B cell (primary cell): ENCODE measurements around the gene INO80C. TPM values are rescaled to one million over a fixed set of nuclear protein-coding genes. Genes with fewer than 3 reads are reported as not detected.
A peak's percentile ranks its signal among the peaks of the same experiment; 100 is the strongest.

Experiments used
- ATAC-seq: fragments of 200-7000 bp; cut with Tn5 transposase; one replicate; pipeline ENCODE4 v1.10.0; 2021; ENCODE audit warnings: low read depth, mild to moderate bottlenecking, moderate number of reproducible peaks, moderate library complexity
- CTCF ChIA-PET: fragments of 350-600 bp; sonication (Branson Sonifier 250); formaldehyde crosslinking; loops from one replicate; lab custom pipeline; 2021; ENCODE audit warnings: antibody characterized with exemption, inconsistent platforms; lab: Charles Lee
- POLR2A ChIA-PET: fragments of 350-600 bp; sonication (Branson Sonifier 250); formaldehyde crosslinking; loops from one replicate; lab custom pipeline; 2021; ENCODE audit warnings: antibody characterized with exemption; lab: Charles Lee
- DNase-seq: peaks from one replicate; pipeline ENCODE4 v3.0.0; 2013
- H2AFZ ChIP-seq: 2 replicates; pipeline ENCODE4 v1.6.1; 2012; ENCODE audit warnings: mild to moderate bottlenecking, low read depth, low read length; ENCODE audit not compliant: insufficient read depth, poor library complexity, severe bottlenecking
- H3K27ac ChIP-seq, 2 donors: 1 replicate in 1 of 2; 2 replicates in 1 of 2; pipeline ENCODE4 v1.5.1; 2012 to 2013; ENCODE audit warnings: low read length in 2 of 2, mild to moderate bottlenecking in 2 of 2, moderate library complexity in 1 of 2
- H3K27me3 ChIP-seq, 4 experiments: fragments of 200-600 bp in 1 of 4; sonication (generic) in 1 of 4; replicated peaks in 1 of 4; 1 replicate in 2 of 4; 2 replicates in 2 of 4; pipeline versions ENCODE4 v1.6.1 to v1.7.0; 2013 to 2016; ENCODE audit warnings: low read length in 3 of 4, mild to moderate bottlenecking in 2 of 4, mixed read lengths in 1 of 4, moderate library complexity in 1 of 4; ENCODE audit not compliant: insufficient read depth in 4 of 4, control insufficient read depth in 3 of 4; ENCODE audit errors: control extremely low read depth in 1 of 4
- H3K36me3 ChIP-seq, 2 experiments: replicated peaks in 1 of 2; 1 replicate in 1 of 2; 2 replicates in 1 of 2; pipeline versions ENCODE4 v1.6.1 to v1.7.1; 2013; ENCODE audit warnings: low read length in 1 of 2; ENCODE audit not compliant: insufficient read depth in 2 of 2, control insufficient read depth in 1 of 2; ENCODE audit errors: control extremely low read depth in 1 of 2, extremely low read depth in 1 of 2
- H3K4me1 ChIP-seq, 2 donors: fragments of 200-600 bp in 1 of 2; sonication (generic) in 1 of 2; 1 replicate in 1 of 2; 2 replicates in 1 of 2; pipeline versions ENCODE4 v1.5.1 to v1.6.1; 2013 to 2017; ENCODE audit warnings: low read length in 2 of 2; ENCODE audit not compliant: control insufficient read depth in 2 of 2, insufficient read depth in 2 of 2
- H3K4me2 ChIP-seq: replicated peaks from 2 replicates; pipeline ENCODE3; 2012; ENCODE audit warnings: mild to moderate bottlenecking, low read depth, low read length; ENCODE audit not compliant: poor library complexity, severe bottlenecking
- H3K4me3 ChIP-seq, 5 experiments: fragments of 200-600 bp in 1 of 5; sonication (generic) in 1 of 5; 1 replicate in 3 of 5; 2 replicates in 2 of 5; pipeline versions ENCODE4 v1.5.1 to v1.7.0; 2011 to 2016; ENCODE audit warnings: low read length in 4 of 5, mild to moderate bottlenecking in 4 of 5, low read depth in 2 of 5, control low read depth in 1 of 5, moderate library complexity in 1 of 5; ENCODE audit not compliant: insufficient read depth in 1 of 5; ENCODE audit errors: control extremely low read depth in 1 of 5, extremely low read depth in 1 of 5
- H3K79me2 ChIP-seq: fragments of 200-600 bp; sonication (generic); one replicate; pipeline ENCODE4 v1.6.0; 2016; ENCODE audit warnings: low read length; ENCODE audit not compliant: control insufficient read depth, insufficient read depth
- H3K9ac ChIP-seq: fragments of 200-600 bp; sonication (generic); 2 replicates; pipeline ENCODE4 v1.6.1; 2017; ENCODE audit warnings: mild to moderate bottlenecking, low read length, moderate library complexity
- H3K9me3 ChIP-seq, 3 donors: one replicate each; pipeline versions ENCODE4 v1.6.1 to v1.7.1; 2013; ENCODE audit warnings: low read length in 2 of 3; ENCODE audit not compliant: control insufficient read depth in 2 of 3, insufficient read depth in 1 of 3; ENCODE audit errors: control extremely low read depth in 1 of 3
- H4K20me1 ChIP-seq: 2 replicates; pipeline ENCODE4 v1.6.0; 2012; ENCODE audit warnings: mild to moderate bottlenecking, low read length; ENCODE audit not compliant: insufficient read depth, control insufficient read depth, poor library complexity, severe bottlenecking
- H3K27ac Mint-ChIP-seq: one replicate; pipeline ENCODE4 v1.8.0; 2021; ENCODE audit warnings: mixed read lengths
- H3K27me3 Mint-ChIP-seq: one replicate; pipeline ENCODE4 v1.8.0; 2021; ENCODE audit warnings: mixed read lengths
- H3K4me1 Mint-ChIP-seq: one replicate; pipeline ENCODE4 v1.8.0; 2021; ENCODE audit warnings: mixed read lengths
- H3K4me3 Mint-ChIP-seq: one replicate; pipeline ENCODE4 v1.8.0; 2021; ENCODE audit warnings: mixed read lengths
- H3K9me3 Mint-ChIP-seq: one replicate; pipeline ENCODE4 v1.8.0; 2022; ENCODE audit warnings: mixed read lengths; ENCODE audit not compliant: insufficient read depth
- EZH2 ChIP-seq: IDR thresholded peaks from 2 replicates; pipeline ENCODE4 v1.6.1; 2012; ENCODE audit warnings: borderline replicate concordance, low read depth, mild to moderate bottlenecking, moderate library complexity, low read length; ENCODE audit not compliant: insufficient read depth, poor library complexity, severe bottlenecking
- WGBS: methylation state at CpG from one replicate; pipeline ENCODE4 v1.1.5; 2013; ENCODE audit warnings: missing lambda C conversion rate; ENCODE audit not compliant: insufficient coverage; 5-methylcytosine and 5-hydroxymethylcytosine counted together
- intact Hi-C: fragments of 100-400 bp; cut with micrococcal nuclease; formaldehyde crosslinking; loops from one replicate; pipeline ENCODE4 v1.10.0; 2022
- polyA plus RNA-seq: library from polyadenylated mRNA; depleted of rRNA; stranded (reverse); fragments of >200 nt; gene quantifications from 2 replicates; pipeline ENCODE4 v1.2.3, GENCODE V29; 2012
- total RNA-seq, 2 donors: library from RNA; stranded (reverse); fragments of 120-200 nt in 1 of 2; gene quantifications; 1 replicate in 1 of 2; 2 replicates in 1 of 2; pipeline versions ENCODE4 v1.2.3 to v1.2.4, GENCODE V29; 2013 to 2022
- TF ChIP-seq, protein P1 (sequence below): fragments of 200-600 bp; IDR thresholded peaks from one replicate; pipeline ENCODE4 v1.8.0; 2022; ENCODE audit warnings: antibody characterized with exemption, mild to moderate bottlenecking

Gene INO80C
- total and polyA plus RNA-seq, 2 donors (not counting 1 experiment from before 2014, with no cell fraction given), result 18.2 to 37.9 TPM

DNA sequence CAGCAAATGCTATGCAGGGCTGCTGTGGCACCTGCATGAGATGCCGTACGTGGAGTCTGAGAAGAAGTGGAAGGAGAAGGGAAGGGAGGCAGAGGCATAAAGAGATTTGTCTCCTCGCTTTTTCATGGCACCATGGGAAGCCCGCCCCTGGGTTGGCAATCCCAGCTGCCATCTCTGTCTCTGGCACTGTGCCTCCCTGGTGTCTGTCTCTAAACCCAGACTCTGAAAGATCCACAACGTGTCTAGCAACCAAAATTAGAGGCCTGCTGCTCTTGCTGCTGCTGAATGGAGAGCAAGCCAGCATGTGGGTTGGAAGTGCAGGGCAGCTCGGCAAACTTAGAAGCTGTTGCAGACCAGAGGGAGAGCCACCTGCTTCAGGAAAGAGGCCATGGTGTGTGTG lies 53.1 kb downstream of the INO80C start:
- Histone ChIP-seq H2AFZ (no peak overlapping the region), H3K9ac (no peak overlapping the region), H3K4me3 (no peak overlapping the region), H3K4me1 (peaks cover 11 to 14% of the 10 kb centered on the region in 2 donors), H3K27me3 (no peaks in the 10 kb centered on the region), H3K27ac (no peak overlapping the region), H3K9me3 (no peaks in the 10 kb centered on the region), H4K20me1 (no peaks in the 10 kb centered on the region), H3K4me2 (no peak overlapping the region), H3K79me2 (no peaks in the 10 kb centered on the region), H3K36me3 (no peaks in the 10 kb centered on the region)
- ChIA-PET CTCF (no interaction called here), POLR2A (no interaction called here)
- DNase-seq (no peak), ATAC-seq (no peak)
- Mint-ChIP-seq H3K9me3 (no peaks in the 10 kb centered on the region), H3K27me3 (no peaks in the 10 kb centered on the region), H3K4me1 (peaks cover 13% of the 10 kb centered on the region), H3K4me3 (no peak overlapping the region), H3K27ac (no peak overlapping the region)
- intact Hi-C loops, result no loop called here
- TF ChIP-seq, protein P1, sequence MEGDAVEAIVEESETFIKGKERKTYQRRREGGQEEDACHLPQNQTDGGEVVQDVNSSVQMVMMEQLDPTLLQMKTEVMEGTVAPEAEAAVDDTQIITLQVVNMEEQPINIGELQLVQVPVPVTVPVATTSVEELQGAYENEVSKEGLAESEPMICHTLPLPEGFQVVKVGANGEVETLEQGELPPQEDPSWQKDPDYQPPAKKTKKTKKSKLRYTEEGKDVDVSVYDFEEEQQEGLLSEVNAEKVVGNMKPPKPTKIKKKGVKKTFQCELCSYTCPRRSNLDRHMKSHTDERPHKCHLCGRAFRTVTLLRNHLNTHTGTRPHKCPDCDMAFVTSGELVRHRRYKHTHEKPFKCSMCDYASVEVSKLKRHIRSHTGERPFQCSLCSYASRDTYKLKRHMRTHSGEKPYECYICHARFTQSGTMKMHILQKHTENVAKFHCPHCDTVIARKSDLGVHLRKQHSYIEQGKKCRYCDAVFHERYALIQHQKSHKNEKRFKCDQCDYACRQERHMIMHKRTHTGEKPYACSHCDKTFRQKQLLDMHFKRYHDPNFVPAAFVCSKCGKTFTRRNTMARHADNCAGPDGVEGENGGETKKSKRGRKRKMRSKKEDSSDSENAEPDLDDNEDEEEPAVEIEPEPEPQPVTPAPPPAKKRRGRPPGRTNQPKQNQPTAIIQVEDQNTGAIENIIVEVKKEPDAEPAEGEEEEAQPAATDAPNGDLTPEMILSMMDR, result no peak
- TF ChIP-seq EZH2, result no peak
- WGBS, result 98% methylated on average over 6 of the region's 6 CpGs

DNA sequence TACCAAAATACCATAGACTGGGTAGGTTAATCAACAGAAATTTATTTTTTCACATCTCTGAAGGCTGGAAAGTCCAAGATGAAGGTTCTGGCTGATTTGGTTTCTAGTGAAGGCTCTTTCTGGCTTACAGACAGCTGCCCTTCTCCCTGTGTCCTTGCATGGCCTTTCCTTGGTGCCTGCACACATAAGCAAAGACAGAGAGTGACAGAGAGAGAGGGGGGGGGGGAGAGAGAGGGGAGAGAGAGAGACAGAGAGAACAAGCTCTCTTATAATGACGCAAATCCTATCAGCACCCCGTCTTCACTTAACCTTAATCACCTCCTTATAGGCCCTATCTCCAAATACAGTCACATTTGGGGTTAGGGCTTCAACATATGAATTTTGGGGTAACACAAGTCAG lies 53.9 kb downstream of the INO80C start:
- H3K4me1 ChIP-seq, result peaks cover 11 to 14% of the 10 kb centered on the region in 2 donors
- Mint-ChIP-seq H3K27me3 (no peaks in the 10 kb centered on the region), H3K4me3 (no peak overlapping the region), H3K4me1 (peaks cover 13% of the 10 kb centered on the region), H3K9me3 (no peaks in the 10 kb centered on the region), H3K27ac (no peak overlapping the region)
- CTCF ChIA-PET, result no interaction called here
- no peaks in the 10 kb centered on the region for H3K79me2 ChIP-seq
- H3K27me3 ChIP-seq, result no peaks in the 10 kb centered on the region
- H3K4me2 ChIP-seq, result peak overlapping the region; percentile 20
- H2AFZ ChIP-seq, result peak overlapping the region; percentile 40
- no peak for ATAC-seq
- no peaks in the 10 kb centered on the region for H3K36me3 ChIP-seq
- H3K9me3 ChIP-seq, result no peaks in the 10 kb centered on the region
- DNase-seq, result no peak
- H3K27ac ChIP-seq, result no peak overlapping the region
- intact Hi-C loops, result no loop called here
- no peak for TF ChIP-seq EZH2
- TF ChIP-seq, protein P1, result no peak
- H3K9ac ChIP-seq, result no peak overlapping the region
- WGBS, result no CpG with 5 or more reads among the region's 2 CpGs
- no peaks in the 10 kb centered on the region for H4K20me1 ChIP-seq
- POLR2A ChIA-PET, result no interaction called here
- no peak overlapping the region for H3K4me3 ChIP-seq
